Duodenal mucosa (tissue), 2 donors: Measurements from ENCODE around the gene ARHGEF11.

Experiments used
- H3K27ac ChIP-seq: one replicate; pipeline ENCODE4 v1.7.0; 2013; ENCODE audit warnings: low read depth, low read length
- H3K27me3 ChIP-seq, 2 donors: one replicate each; pipeline ENCODE4 v1.7.0; 2013; ENCODE audit warnings: low read length in 2 of 2, control low read depth in 1 of 2; ENCODE audit not compliant: insufficient read depth in 2 of 2, control insufficient read depth in 1 of 2
- H3K36me3 ChIP-seq, 2 donors: one replicate each; pipeline ENCODE4 v1.7.0; 2013; ENCODE audit warnings: low read length in 2 of 2, control low read depth in 1 of 2; ENCODE audit not compliant: insufficient read depth in 2 of 2, control insufficient read depth in 1 of 2
- H3K4me1 ChIP-seq, 2 donors: one replicate each; pipeline ENCODE4 v1.7.0; 2013; ENCODE audit warnings: low read length in 2 of 2, control low read depth in 1 of 2; ENCODE audit not compliant: insufficient read depth in 2 of 2, control insufficient read depth in 1 of 2
- H3K4me3 ChIP-seq, 2 donors: one replicate each; pipeline ENCODE4 v1.7.0; 2013; ENCODE audit warnings: low read length in 2 of 2, low read depth in 1 of 2
- H3K9ac ChIP-seq, 2 donors: one replicate each; pipeline ENCODE4 v1.7.0; 2013; ENCODE audit warnings: low read length in 2 of 2, low read depth in 1 of 2
- H3K9me3 ChIP-seq, 2 donors: one replicate each; pipeline ENCODE4 v1.7.0; 2013; ENCODE audit warnings: low read length in 2 of 2, control low read depth in 1 of 2; ENCODE audit not compliant: control insufficient read depth in 1 of 2

The ARHGEF11 gene

DNA sequence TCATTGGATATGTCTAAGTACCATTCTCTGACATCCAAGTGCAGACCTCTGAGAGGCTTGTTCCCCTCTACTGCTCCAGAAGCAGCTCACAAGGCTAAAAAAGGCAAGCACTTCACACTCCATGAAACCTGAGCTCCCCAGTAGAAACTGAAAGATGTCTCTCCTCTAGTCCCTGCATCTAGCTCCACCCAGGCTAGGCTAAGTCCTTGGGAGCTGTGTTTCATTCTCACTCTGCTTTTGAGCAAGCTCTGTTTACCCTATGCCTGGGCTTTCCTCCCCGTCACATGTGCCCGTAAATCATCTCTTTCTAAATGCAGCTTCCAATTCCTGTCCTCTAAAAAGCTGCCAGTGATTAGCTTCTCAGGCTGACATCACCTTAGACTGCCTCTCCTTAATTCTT, 86.1 kb downstream of the ARHGEF11 start:
- no peak overlapping the region for H3K27ac ChIP-seq
- H3K36me3 ChIP-seq: peaks cover 37 to 85% of the 10 kb centered on the region in 2 donors
- H3K4me3 ChIP-seq: no peak overlapping the region
- no peaks in the 10 kb centered on the region for H3K27me3 ChIP-seq
- no peaks in the 10 kb centered on the region for H3K9me3 ChIP-seq
- no peaks in the 10 kb centered on the region for H3K4me1 ChIP-seq
- no peak overlapping the region for H3K9ac ChIP-seq

- Histone ChIP-seq H3K36me3 (peaks cover 37 to 82% of the 10 kb centered on the region in 2 donors), H3K4me3 (no peak overlapping the region), H3K27me3 (no peaks in the 10 kb centered on the region), H3K4me1 (no peaks in the 10 kb centered on the region), H3K27ac (no peak overlapping the region), H3K9ac (no peak overlapping the region), H3K9me3 (no peaks in the 10 kb centered on the region)
Observed at GRCh38 chr1:156958247-156958714, 87.3 kb downstream of the ARHGEF11 start.

GRCh38 chr1:156957634-156958033, 87.9 kb downstream of the ARHGEF11 start:
- H3K4me1 ChIP-seq: no peaks in the 10 kb centered on the region
- peaks cover 37 to 82% of the 10 kb centered on the region in 2 donors for H3K36me3 ChIP-seq
- H3K9me3 ChIP-seq: no peaks in the 10 kb centered on the region
- H3K4me3 ChIP-seq: no peak overlapping the region
- H3K27me3 ChIP-seq: no peaks in the 10 kb centered on the region
- no peak overlapping the region for H3K9ac ChIP-seq
- no peak overlapping the region for H3K27ac ChIP-seq

GRCh38 chr1:156956333-156956732, 89.2 kb downstream of the ARHGEF11 start:
- H3K36me3 ChIP-seq: peaks cover 31 to 79% of the 10 kb centered on the region in 2 donors
- H3K9ac ChIP-seq: no peak overlapping the region
- H3K4me3 ChIP-seq: no peak overlapping the region

GRCh38 chr1:156953571-156953970, 92.0 kb downstream of the ARHGEF11 start:
- Histone ChIP-seq H3K4me1 (no peaks in the 10 kb centered on the region), H3K4me3 (no peak overlapping the region), H3K9me3 (no peaks in the 10 kb centered on the region), H3K36me3 (peaks cover 22 to 80% of the 10 kb centered on the region in 2 donors), H3K9ac (no peak overlapping the region), H3K27me3 (no peaks in the 10 kb centered on the region), H3K27ac (no peak overlapping the region)

More at GRCh38 chr1:156956333-156956732, 89.2 kb downstream of the ARHGEF11 start:
- H3K9me3 ChIP-seq: no peaks in the 10 kb centered on the region
- H3K27me3 ChIP-seq: no peaks in the 10 kb centered on the region
- H3K27ac ChIP-seq: no peak overlapping the region
- H3K4me1 ChIP-seq: no peaks in the 10 kb centered on the region

GRCh38 chr1:156951371-156951770, 94.2 kb downstream of the ARHGEF11 start:
- H3K9me3 ChIP-seq: no peaks in the 10 kb centered on the region
- H3K9ac ChIP-seq: no peak overlapping the region
- no peak overlapping the region for H3K4me3 ChIP-seq
- peaks cover 26 to 83% of the 10 kb centered on the region in 2 donors for H3K36me3 ChIP-seq
- no peak overlapping the region for H3K27ac ChIP-seq
- no peaks in the 10 kb centered on the region for H3K4me1 ChIP-seq
- no peaks in the 10 kb centered on the region for H3K27me3 ChIP-seq

DNA sequence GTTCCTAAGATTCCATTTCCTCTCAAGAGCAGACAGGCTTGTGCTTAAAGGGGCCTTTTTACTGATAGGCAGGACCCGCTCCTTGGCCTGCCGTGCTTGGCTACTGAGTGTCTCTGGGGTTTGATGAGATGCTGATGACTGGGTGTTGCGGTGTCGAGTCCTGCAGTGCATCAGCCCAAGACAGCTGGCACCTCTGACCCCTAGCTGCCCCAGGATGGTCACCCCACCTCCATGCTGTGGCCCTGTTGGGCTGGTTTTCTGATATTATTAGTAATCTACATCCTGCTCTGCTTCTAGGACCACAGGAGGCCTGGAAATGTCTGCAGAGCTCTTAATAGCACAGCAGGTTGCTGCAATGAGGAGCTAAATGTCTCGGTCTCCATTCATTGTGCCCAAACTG, 96.4 kb downstream of the ARHGEF11 start:
- Histone ChIP-seq H3K4me3 (no peak overlapping the region), H3K9ac (no peak overlapping the region), H3K36me3 (peaks cover 46 to 85% of the 10 kb centered on the region in 2 donors), H3K4me1 (no peaks in the 10 kb centered on the region), H3K27me3 (no peaks in the 10 kb centered on the region), H3K9me3 (no peaks in the 10 kb centered on the region), H3K27ac (no peak overlapping the region)

DNA sequence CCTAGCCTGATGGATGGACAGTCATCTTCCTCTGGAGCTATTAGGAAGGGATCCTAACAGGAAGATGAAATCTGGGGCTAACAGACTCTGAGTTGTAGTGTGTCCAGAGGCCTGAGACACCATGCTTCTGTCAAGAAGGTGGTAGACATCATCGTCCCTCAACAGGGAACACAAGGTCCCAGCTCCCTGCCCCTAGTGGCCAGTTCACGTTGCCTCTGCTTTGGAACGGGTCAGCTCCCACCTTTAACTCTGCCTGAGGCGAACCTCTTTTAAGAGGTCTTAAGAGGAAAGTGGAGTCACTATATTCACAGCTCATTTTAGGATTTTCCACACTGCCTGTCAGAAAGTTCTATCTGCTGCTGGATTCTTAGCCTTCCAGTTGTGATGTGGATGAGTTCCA, 96.8 kb downstream of the ARHGEF11 start:
- H3K27me3 ChIP-seq: no peaks in the 10 kb centered on the region
- H3K9me3 ChIP-seq: no peaks in the 10 kb centered on the region
- H3K9ac ChIP-seq: no peak overlapping the region
- H3K4me3 ChIP-seq: no peak overlapping the region
- peaks cover 50 to 90% of the 10 kb centered on the region in 2 donors for H3K36me3 ChIP-seq
- H3K4me1 ChIP-seq: no peaks in the 10 kb centered on the region
- no peak overlapping the region for H3K27ac ChIP-seq

DNA sequence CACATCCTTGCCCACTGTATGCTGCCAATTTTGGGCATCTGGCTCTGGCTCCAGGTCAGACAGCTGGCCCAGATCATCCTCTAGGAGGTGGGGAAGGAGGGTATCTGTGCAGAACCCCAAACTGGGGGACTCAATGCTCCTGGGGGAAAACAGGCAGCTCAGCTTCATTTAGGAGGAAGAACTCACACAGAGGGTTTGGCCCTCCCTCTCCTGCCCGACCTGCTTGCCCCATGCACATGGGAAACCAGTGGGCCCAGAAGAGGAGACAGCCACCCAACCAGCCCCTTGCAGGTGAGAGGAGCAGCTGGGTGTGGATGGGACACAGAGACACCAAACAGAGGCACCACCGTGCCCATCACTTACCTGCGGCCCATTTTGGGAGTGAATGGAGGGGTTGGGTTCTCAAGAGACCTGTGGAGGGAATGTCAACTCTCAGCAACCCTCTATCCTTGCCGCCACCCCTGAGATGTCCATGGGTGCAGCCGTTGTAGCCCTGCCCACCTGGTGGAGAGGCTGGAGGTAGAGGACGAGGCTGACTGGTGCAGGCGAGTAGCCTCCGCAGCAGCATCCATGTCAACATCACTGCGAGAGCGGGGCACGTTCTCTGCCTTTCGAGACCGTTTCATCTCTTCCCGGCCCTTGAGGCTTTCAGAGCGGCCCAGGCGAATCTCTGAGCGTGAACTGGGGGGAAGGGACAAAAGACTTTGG, 97.6 kb downstream of the ARHGEF11 start:
- no peaks in the 10 kb centered on the region for H3K9me3 ChIP-seq
- H3K27me3 ChIP-seq: no peaks in the 10 kb centered on the region
- no peak overlapping the region for H3K27ac ChIP-seq
- H3K36me3 ChIP-seq: peaks cover 55 to 92% of the 10 kb centered on the region in 2 donors
- no peaks in the 10 kb centered on the region for H3K4me1 ChIP-seq
- no peak overlapping the region for H3K4me3 ChIP-seq
- no peak overlapping the region for H3K9ac ChIP-seq

GRCh38 chr1:156947127-156947526, 98.4 kb downstream of the ARHGEF11 start:
- Histone ChIP-seq H3K27me3 (no peaks in the 10 kb centered on the region), H3K9me3 (no peaks in the 10 kb centered on the region), H3K9ac (no peak overlapping the region), H3K4me3 (no peak overlapping the region), H3K36me3 (peaks cover 61 to 96% of the 10 kb centered on the region in 2 donors), H3K4me1 (no peaks in the 10 kb centered on the region), H3K27ac (no peak overlapping the region)
